Mesenteric fat pad (tissue), 1 donor: Measurements from ENCODE around the gene TMEM232. TPM values are rescaled to one million over a fixed set of nuclear protein-coding genes. Genes with fewer than 3 reads are reported as not detected.
"Not testable (repeated sequence)": the region's sequence is repeated elsewhere in the genome, so short reads cannot be mapped to it uniquely, and the experiment has no call there.

Experiments
- DNase-seq: peaks from one replicate; pipeline ENCODE4 v3.0.0-alpha.2; 2020; ENCODE audit warnings: low spot score
- total RNA-seq: library from RNA; stranded (reverse); fragmentation: NEBNext Ultra II Directional; extraction: Animal tissue kit (Norgen Biotek cat#: 25700); gene quantifications from one replicate; pipeline ENCODE4 v1.2.1, GENCODE V29; 2021
- donor health status: DM: yes; HTN: yes; CAD: no.

TMEM232 gene
- total RNA-seq, 1 donor from 2014 or later, result 2.5 TPM

- no peak for DNase-seq
These were observed 19.1 kb downstream of the TMEM232 start for GRCh38 chr5:110707260-110707844.

GRCh38 chr5:110705349-110705748 lies 21.1 kb downstream of the TMEM232 start:
- no peak for DNase-seq

- no peak for DNase-seq
These were observed 23.0 kb downstream of the TMEM232 start for GRCh38 chr5:110703481-110703880.

- no peak for DNase-seq
These were observed 23.8 kb downstream of the TMEM232 start for GRCh38 chr5:110702704-110703103.

GRCh38 chr5:110702300-110702699 lies 24.2 kb downstream of the TMEM232 start:
- no peak for DNase-seq

GRCh38 chr5:110692669-110693068 lies 33.8 kb downstream of the TMEM232 start:
- not testable (repeated sequence) for DNase-seq

GRCh38 chr5:110690587-110690986 lies 35.9 kb downstream of the TMEM232 start:
- DNase-seq, result not testable (repeated sequence)

GRCh38 chr5:110687485-110687884 lies 39.0 kb downstream of the TMEM232 start:
- DNase-seq, result no peak

GRCh38 chr5:110686270-110686669 lies 40.2 kb downstream of the TMEM232 start:
- no peak for DNase-seq

GRCh38 chr5:110681953-110682352 lies 44.5 kb downstream of the TMEM232 start:
- DNase-seq, result no peak

- no peak for DNase-seq
These were observed 45.4 kb downstream of the TMEM232 start for GRCh38 chr5:110681109-110681508.

- DNase-seq, result not testable (repeated sequence)
These were observed 49.9 kb downstream of the TMEM232 start for GRCh38 chr5:110676554-110676953.

GRCh38 chr5:110665184-110665726 lies 61.2 kb downstream of the TMEM232 start:
- no peak for DNase-seq

- no peak for DNase-seq
These were observed 62.9 kb downstream of the TMEM232 start for GRCh38 chr5:110663525-110663924.

GRCh38 chr5:110658006-110658405 lies 68.5 kb downstream of the TMEM232 start:
- no peak for DNase-seq

GRCh38 chr5:110653231-110653970 lies 73.1 kb downstream of the TMEM232 start:
- DNase-seq, result no peak

GRCh38 chr5:110651507-110651906 lies 75.0 kb downstream of the TMEM232 start:
- no peak for DNase-seq

GRCh38 chr5:110644357-110644756 lies 82.1 kb downstream of the TMEM232 start:
- no peak for DNase-seq

GRCh38 chr5:110638970-110639902 lies 87.2 kb downstream of the TMEM232 start:
- DNase-seq, result no peak

GRCh38 chr5:110634475-110634874 lies 92.0 kb downstream of the TMEM232 start:
- no peak for DNase-seq

GRCh38 chr5:110631236-110631635 lies 95.2 kb downstream of the TMEM232 start:
- no peak for DNase-seq

GRCh38 chr5:110630350-110630749 lies 96.1 kb downstream of the TMEM232 start:
- no peak for DNase-seq
